PC-3 (cell line): Measurements from ENCODE around the gene GGNBP2. TPM values are rescaled to one million over a fixed set of nuclear protein-coding genes. Genes with fewer than 3 reads are reported as not detected.
"Not testable (repeated sequence)": the region's sequence is repeated elsewhere in the genome, so short reads cannot be mapped to it uniquely, and the experiment has no call there.

ENCODE experiments used
- ATAC-seq: fragments of 200-7000 bp; cut with Tn5 transposase; 2 replicates; pipeline ENCODE4 v1.9.1; 2020; ENCODE audit warnings: mild to moderate bottlenecking, moderate library complexity
- BruUV-seq: library from RNA; stranded (reverse); fragments of 400-500 nt; replicated peaks from 2 replicates; lab custom pipeline; 2021; lab: Mats Ljungman, UMichigan
- CTCF ChIA-PET: fragments of 300-600 bp; sonication (Branson Sonifier 250); formaldehyde crosslinking; loops from one replicate; lab custom pipeline; 2022; ENCODE audit warnings: antibody characterized with exemption; lab: Charles Lee
- POLR2A ChIA-PET: fragments of 300-600 bp; sonication (Branson Sonifier 250); formaldehyde crosslinking; loops from one replicate; lab custom pipeline; 2022; ENCODE audit warnings: antibody characterized with exemption; ENCODE audit not compliant: unreplicated experiment; lab: Charles Lee
- DNase-seq: peaks from one replicate; pipeline ENCODE4 v3.0.0-alpha.2; 2015
- H2AFZ ChIP-seq: fragments of 300-600 bp; sonication (generic); 2 replicates; pipeline ENCODE4 v1.6.0; 2016; ENCODE audit warnings: antibody characterized with exemption, low read length
- H3F3A ChIP-seq: fragments of 300-600 bp; sonication (generic); one replicate; pipeline ENCODE4 v1.6.0; 2017; ENCODE audit warnings: antibody characterized with exemption, low read length, control low read depth, mild to moderate bottlenecking; ENCODE audit not compliant: unreplicated experiment
- H3K27ac ChIP-seq: fragments of 300-600 bp; sonication (generic); 2 replicates; pipeline ENCODE4 v1.5.1; 2016; ENCODE audit warnings: mild to moderate bottlenecking, low read length
- H3K27me3 ChIP-seq: fragments of 300-600 bp; sonication (generic); 2 replicates; pipeline ENCODE4 v1.6.1; 2016; ENCODE audit warnings: low read length, mixed read lengths
- H3K36me3 ChIP-seq: fragments of 300-600 bp; sonication (generic); 2 replicates; pipeline ENCODE4 v1.6.1; 2016; ENCODE audit warnings: low read depth, mixed run types, low read length, mixed read lengths
- H3K4me1 ChIP-seq: fragments of 300-600 bp; sonication (generic); 2 replicates; pipeline ENCODE4 v1.5.1; 2016; ENCODE audit warnings: low read length; ENCODE audit not compliant: insufficient read depth
- H3K4me2 ChIP-seq: fragments of 300-600 bp; sonication (generic); 2 replicates; pipeline ENCODE4 v1.6.0; 2016; ENCODE audit warnings: low read length
- H3K4me3 ChIP-seq: fragments of 300-600 bp; sonication (generic); 2 replicates; pipeline ENCODE4 v1.5.1; 2016; ENCODE audit warnings: mild to moderate bottlenecking, low read length, mixed read lengths
- H3K79me2 ChIP-seq: fragments of 300-600 bp; sonication (generic); 2 replicates; pipeline ENCODE4 v1.6.1; 2017; ENCODE audit warnings: low read length, mixed read lengths
- H3K9ac ChIP-seq: fragments of 300-600 bp; sonication (generic); 2 replicates; pipeline ENCODE4 v1.6.0; 2016; ENCODE audit warnings: mild to moderate bottlenecking, low read length
- H3K9me2 ChIP-seq: fragments of 300-600 bp; sonication (generic); replicated peaks from 2 replicates; pipeline ENCODE4 v1.6.1; 2016; ENCODE audit warnings: mixed run types, low read length, mixed read lengths
- H3K9me3 ChIP-seq: fragments of 300-600 bp; sonication (generic); 2 replicates; pipeline ENCODE4 v1.6.1; 2016; ENCODE audit warnings: low read length, mixed read lengths
- H4K20me1 ChIP-seq: fragments of 300-600 bp; sonication (generic); 2 replicates; pipeline ENCODE4 v1.6.1; 2016; ENCODE audit warnings: low read length, mixed read lengths
- CTCF ChIP-seq: fragments of 300-600 bp; sonication (generic); conservative IDR thresholded peaks from 2 replicates; pipeline ENCODE4 v1.5.1; 2017; ENCODE audit warnings: antibody characterized with exemption, low read depth, mild to moderate bottlenecking, low read length
- EZH2 ChIP-seq: fragments of 300-600 bp; sonication (generic); IDR thresholded peaks from one replicate; pipeline ENCODE4 v1.6.1; 2017; ENCODE audit warnings: antibody characterized with exemption, mild to moderate bottlenecking, low read length; ENCODE audit not compliant: unreplicated experiment
- EZH2phosphoT487 ChIP-seq: fragments of 300-600 bp; sonication (generic); IDR thresholded peaks from 2 replicates; pipeline ENCODE4 v1.6.1; 2018; ENCODE audit warnings: mild to moderate bottlenecking, antibody characterized with exemption, low read length, borderline replicate concordance
- intact Hi-C: fragments of 100-400 bp; cut with micrococcal nuclease; formaldehyde crosslinking; loops from 2 replicates; pipeline ENCODE4 v1.9.0; 2023
- total RNA-seq: library from RNA; depleted of rRNA; stranded (reverse); fragments of >200 nt; gene quantifications from 2 replicates; pipeline ENCODE4 v1.2.3, GENCODE V29; 2014

The GGNBP2 gene
- total RNA-seq, 1 experiment from 2014 or later = 33.0 TPM

- intact Hi-C loops = no loop called here
- Histone ChIP-seq H3K36me3 (no peaks in the 10 kb centered on the region), H3F3A (no peaks in the 10 kb centered on the region), H3K4me1 (peaks cover 6% of the 10 kb centered on the region), H3K79me2 (peaks cover 39% of the 10 kb centered on the region), H3K4me3 (peak overlapping the region; percentile 80), H3K9ac (peak overlapping the region; percentile 98), H3K27me3 (no peaks in the 10 kb centered on the region), H3K9me3 (no peaks in the 10 kb centered on the region), H3K9me2 (no peaks in the 10 kb centered on the region), H3K27ac (peak overlapping the region; percentile 68), H2AFZ (peak overlapping the region; percentile 78), H3K4me2 (peak overlapping the region; percentile 99), H4K20me1 (no peaks in the 10 kb centered on the region)
- DNase-seq (peak; percentile 3), ATAC-seq (peak; percentile 39)
- TF ChIP-seq EZH2 (no peak), EZH2phosphoT487 (no peak), CTCF (no peak)
- CTCF ChIA-PET = no interaction called here
- POLR2A ChIA-PET = interaction anchor here (0.6 to 0.7 kb wide), 2 partner anchors 16 to 579 kb away, joined by 3 to 4 read pairs; no protein-coding TSS in a partner anchor
- no TSS peak for BruUV-seq
Measured at GRCh38 chr17:36602030-36602748, 57.5 kb downstream of the GGNBP2 start.

GRCh38 chr17:36602924-36603384, 58.2 kb downstream of the GGNBP2 start:
- H3F3A ChIP-seq = no peaks in the 10 kb centered on the region
- H3K27ac ChIP-seq = 0 out of 2 replicates have a peak overlapping the region, but pooled peaks have one; percentile 68
- H2AFZ ChIP-seq = no peak overlapping the region
- H3K4me3 ChIP-seq = peak overlapping the region; percentile 80
- ATAC-seq (peak; percentile 10; the same call in 1 of the 2 replicates), DNase-seq (peak; percentile 72)
- H3K9me2 ChIP-seq = no peaks in the 10 kb centered on the region
- TF ChIP-seq CTCF (peak; percentile 67), EZH2phosphoT487 (no peak)
- H3K79me2 ChIP-seq = peaks cover 39% of the 10 kb centered on the region
- ChIA-PET CTCF (interaction anchor here (0.5 to 0.8 kb wide), 6 partner anchors 10 to 580 kb away, joined by 3 to 17 read pairs (median 4); no protein-coding TSS in a partner anchor), POLR2A (no interaction called here)
- H3K4me2 ChIP-seq = peak overlapping the region; percentile 99
- no peaks in the 10 kb centered on the region for H4K20me1 ChIP-seq
- H3K9ac ChIP-seq = peak overlapping the region; percentile 98
- no TSS peak for BruUV-seq
- no peaks in the 10 kb centered on the region for H3K27me3 ChIP-seq
- H3K9me3 ChIP-seq = no peaks in the 10 kb centered on the region
- H3K4me1 ChIP-seq = peaks cover 6% of the 10 kb centered on the region
- no peaks in the 10 kb centered on the region for H3K36me3 ChIP-seq
- intact Hi-C loops = no loop called here

GRCh38 chr17:36605028-36605427, 60.3 kb downstream of the GGNBP2 start:
- BruUV-seq, H3K9me3 ChIP-seq: not testable (repeated sequence)
- peaks cover 39% of the 10 kb centered on the region for H3K79me2 ChIP-seq

More at GRCh38 chr17:36605028-36605427, 60.3 kb downstream of the GGNBP2 start:
- H3K9ac ChIP-seq, H3K27ac ChIP-seq, H3K4me3 ChIP-seq, CTCF ChIA-PET, H2AFZ ChIP-seq, ATAC-seq, H3K4me1 ChIP-seq, H3F3A ChIP-seq, H4K20me1 ChIP-seq, POLR2A ChIA-PET, DNase-seq, H3K27me3 ChIP-seq, H3K4me2 ChIP-seq, H3K36me3 ChIP-seq, H3K9me2 ChIP-seq, intact Hi-C loops: not testable (repeated sequence)
